ENCODE results near the gene IQCE. TPM values are rescaled to one million over a fixed set of nuclear protein-coding genes. Genes with fewer than 3 reads are reported as not detected.

IQCE gene
- total RNA-seq, 3 donors from 2014 or later (not counting 1 experiment from before 2014, with no cell fraction given) = 9.6 to 13.5 (median 11.3) TPM

- DNase-seq (no peak), ATAC-seq (no peak)
- no peaks in the 10 kb centered on the region for H3K27me3 Mint-ChIP-seq (ENCODE audit: low read depth in 2 of 2)
- WGBS (ENCODE audit: insufficient coverage) = 97% methylated on average over 73 of the region's 73 CpGs
- H3K4me3 Mint-ChIP-seq = no peak overlapping the region
- no peak for TF ChIP-seq CTCF (IDR thresholded peaks at IDR 0.05)
- H3K36me3 Mint-ChIP-seq = no peaks in the 10 kb centered on the region
- H3K9me3 Mint-ChIP-seq = no peaks in the 10 kb centered on the region
- H3K27ac Mint-ChIP-seq = no peak overlapping the region
- Histone ChIP-seq H3K36me3 (ENCODE audit: control insufficient read depth, insufficient read depth, low read length) (peaks cover 3% of the 10 kb centered on the region), H3K4me3 (ENCODE audit: low read length) (no peak overlapping the region), H3K4me1 (ENCODE audit: control insufficient read depth, insufficient read depth, low read length) (no peaks in the 10 kb centered on the region), H3K27me3 (ENCODE audit: control insufficient read depth, insufficient read depth, low read length) (no peaks in the 10 kb centered on the region), H3K9me3 (ENCODE audit: control insufficient read depth, insufficient read depth, low read length) (no peaks in the 10 kb centered on the region), H3K27ac (ENCODE audit: low read length) (no peak overlapping the region)
- peaks cover 11 to 21% of the 10 kb centered on the region in 2 donors for H3K4me1 Mint-ChIP-seq
- intact Hi-C loops (cut with micrococcal nuclease) = no loop called here
Measured at GRCh38 chr7:2577914-2578680, 19.3 kb downstream of the IQCE start.

GRCh38 chr7:2580636-2581035 is 21.9 kb downstream of the IQCE start:
- Histone ChIP-seq H3K4me1 (ENCODE audit: control insufficient read depth, insufficient read depth, low read length) (no peaks in the 10 kb centered on the region), H3K36me3 (ENCODE audit: control insufficient read depth, insufficient read depth, low read length) (no peaks in the 10 kb centered on the region), H3K27ac (ENCODE audit: low read length) (no peak overlapping the region), H3K4me3 (ENCODE audit: low read length) (no peak overlapping the region), H3K9me3 (ENCODE audit: control insufficient read depth, insufficient read depth, low read length) (no peaks in the 10 kb centered on the region), H3K27me3 (ENCODE audit: control insufficient read depth, insufficient read depth, low read length) (no peaks in the 10 kb centered on the region)
- no peak for TF ChIP-seq CTCF (IDR thresholded peaks at IDR 0.05)
- no peak for DNase-seq
- Mint-ChIP-seq H3K36me3 (no peaks in the 10 kb centered on the region), H3K27me3 (ENCODE audit: low read depth in 2 of 2) (no peaks in the 10 kb centered on the region), H3K4me1 (peaks cover 0 to 4% of the 10 kb centered on the region in 2 donors), H3K9me3 (no peaks in the 10 kb centered on the region), H3K27ac (no peak overlapping the region), H3K4me3 (no peak overlapping the region)
- intact Hi-C loops (cut with micrococcal nuclease) = no loop called here
- WGBS (ENCODE audit: insufficient coverage) = 93% methylated on average over 11 of the region's 11 CpGs
- no peak for ATAC-seq

GRCh38 chr7:2582006-2582735 is 23.4 kb downstream of the IQCE start:
- H3K9me3 Mint-ChIP-seq = no peaks in the 10 kb centered on the region
- H3K4me3 Mint-ChIP-seq = no peak overlapping the region
- H3K27ac Mint-ChIP-seq = no peak overlapping the region
- Histone ChIP-seq H3K4me3 (ENCODE audit: low read length) (no peak overlapping the region), H3K27ac (ENCODE audit: low read length) (no peak overlapping the region), H3K27me3 (ENCODE audit: control insufficient read depth, insufficient read depth, low read length) (no peaks in the 10 kb centered on the region), H3K4me1 (ENCODE audit: control insufficient read depth, insufficient read depth, low read length) (no peaks in the 10 kb centered on the region), H3K36me3 (ENCODE audit: control insufficient read depth, insufficient read depth, low read length) (no peaks in the 10 kb centered on the region), H3K9me3 (ENCODE audit: control insufficient read depth, insufficient read depth, low read length) (no peaks in the 10 kb centered on the region)
- intact Hi-C loops (cut with micrococcal nuclease) = no loop called here
- no peaks in the 10 kb centered on the region for H3K27me3 Mint-ChIP-seq (ENCODE audit: low read depth in 2 of 2)
- WGBS (ENCODE audit: insufficient coverage) = 91% methylated on average over 19 of the region's 24 CpGs
- DNase-seq (no peak), ATAC-seq (no peak)
- no peaks in the 10 kb centered on the region for H3K36me3 Mint-ChIP-seq
- no peak for TF ChIP-seq CTCF (IDR thresholded peaks at IDR 0.05)
- peaks cover 0 to 4% of the 10 kb centered on the region in 2 donors for H3K4me1 Mint-ChIP-seq

All from natural killer cell (primary cell).